Nephron progenitor cell (in vitro differentiated cells): ENCODE measurements around the gene CEP20.

Experiments used
- DNase-seq: peaks from one replicate; pipeline ENCODE4 v3.0.0; 2021
- H3K27ac Mint-ChIP-seq: 2 replicates; pipeline ENCODE4 v1.8.0; 2021; ENCODE audit warnings: mild to moderate bottlenecking, moderate library complexity, mixed read lengths
- H3K27me3 Mint-ChIP-seq: 2 replicates; pipeline ENCODE4 v1.8.0; 2021; ENCODE audit warnings: mild to moderate bottlenecking, low read depth, mixed read lengths; ENCODE audit not compliant: poor library complexity
- H3K36me3 Mint-ChIP-seq: 2 replicates; pipeline ENCODE4 v1.8.0; 2021; ENCODE audit warnings: low read depth, mixed read lengths
- H3K4me1 Mint-ChIP-seq: 2 replicates; pipeline ENCODE4 v1.8.0; 2021; ENCODE audit warnings: mixed read lengths
- H3K4me3 Mint-ChIP-seq: 2 replicates; pipeline ENCODE4 v1.8.0; 2021; ENCODE audit warnings: mild to moderate bottlenecking, moderate library complexity, mixed read lengths
- H3K9me3 Mint-ChIP-seq: 2 replicates; pipeline ENCODE4 v1.8.0; 2021; ENCODE audit warnings: mild to moderate bottlenecking, moderate library complexity, mixed read lengths
- CTCF ChIP-seq: fragments of 200-600 bp; sonication (generic); IDR thresholded peaks from 2 replicates; pipeline ENCODE4 v1.5.0; 2021; ENCODE audit warnings: antibody characterized with exemption

The CEP20 gene

GRCh38 chr16:15913046-15913698, 24.8 kb upstream of the CEP20 start:
- peaks cover 16% of the 10 kb centered on the region for H3K9me3 Mint-ChIP-seq
- H3K27me3 Mint-ChIP-seq: no peaks in the 10 kb centered on the region
- no peak overlapping the region for H3K27ac Mint-ChIP-seq
- no peaks in the 10 kb centered on the region for H3K4me1 Mint-ChIP-seq
- TF ChIP-seq CTCF: no peak
- no peaks in the 10 kb centered on the region for H3K36me3 Mint-ChIP-seq
- H3K4me3 Mint-ChIP-seq: no peak overlapping the region
- DNase-seq: no peak

GRCh38 chr16:15911198-15911597, 22.8 kb upstream of the CEP20 start:
- Mint-ChIP-seq H3K4me3 (no peak overlapping the region), H3K36me3 (no peaks in the 10 kb centered on the region), H3K4me1 (no peaks in the 10 kb centered on the region), H3K27me3 (no peaks in the 10 kb centered on the region), H3K9me3 (peaks cover 9% of the 10 kb centered on the region), H3K27ac (no peak overlapping the region)
- no peak for TF ChIP-seq CTCF
- DNase-seq: no peak

GRCh38 chr16:15907863-15908478, 19.6 kb upstream of the CEP20 start:
- no peak for DNase-seq
- Mint-ChIP-seq H3K27ac (no peak overlapping the region), H3K9me3 (no peaks in the 10 kb centered on the region), H3K27me3 (no peaks in the 10 kb centered on the region), H3K36me3 (no peaks in the 10 kb centered on the region), H3K4me3 (no peak overlapping the region), H3K4me1 (no peaks in the 10 kb centered on the region)
- no peak for TF ChIP-seq CTCF

- Mint-ChIP-seq H3K4me1 (no peaks in the 10 kb centered on the region), H3K9me3 (no peaks in the 10 kb centered on the region), H3K4me3 (no peak overlapping the region), H3K27me3 (no peaks in the 10 kb centered on the region), H3K36me3 (no peaks in the 10 kb centered on the region), H3K27ac (no peak overlapping the region)
- no peak for DNase-seq
- no peak for TF ChIP-seq CTCF
These were observed 18.0 kb upstream of the CEP20 start for GRCh38 chr16:15906439-15906838.

GRCh38 chr16:15903960-15904359, 15.6 kb upstream of the CEP20 start:
- H3K36me3 Mint-ChIP-seq: no peaks in the 10 kb centered on the region

More at GRCh38 chr16:15903960-15904359, 15.6 kb upstream of the CEP20 start:
- Mint-ChIP-seq H3K9me3 (no peaks in the 10 kb centered on the region), H3K27me3 (no peaks in the 10 kb centered on the region), H3K4me3 (no peak overlapping the region), H3K4me1 (no peaks in the 10 kb centered on the region), H3K27ac (no peak overlapping the region)
- no peak for DNase-seq
- TF ChIP-seq CTCF: no peak
